SK-MEL-5 (cell line): ENCODE results near the gene PRR36. TPM values are rescaled to one million over a fixed set of nuclear protein-coding genes. Genes with fewer than 3 reads are reported as not detected.
"Not testable (repeated sequence)": the region's sequence is repeated elsewhere in the genome, so short reads cannot be mapped to it uniquely, and the experiment has no call there.

ENCODE experiments used
- DNase-seq: peaks from one replicate; pipeline ENCODE4 v3.0.0-alpha.2; 2016; ENCODE audit warnings: low read depth, low spot score
- in situ Hi-C: cut with HindIII; loops from 2 replicates; pipeline ENCODE4 v1.10.0; 2016; ENCODE audit warnings: low sequenced_read_pairs, high pct_unique_total_duplicates, low pct_unique_long_range_greater_than_20kb
- total RNA-seq: library from RNA; depleted of rRNA; stranded (reverse); fragments of >200 nt; shearing (Covaris generic); gene quantifications from 2 replicates; pipeline ENCODE4 v1.2.3, GENCODE V29; 2014

PRR36 gene
- total RNA-seq, 1 experiment from 2014 or later: not detected

- peak; percentile 87 for DNase-seq
- in situ Hi-C loops: no loop called here
These were observed 5.3 kb downstream of the PRR36 start for GRCh38 chr19:7868671-7869452.

GRCh38 chr19:7868326-7868670 is 5.9 kb downstream of the PRR36 start:
- DNase-seq: no peak
- in situ Hi-C loops: no loop called here

- in situ Hi-C loops: no loop called here
- DNase-seq: no peak
These were observed 6.9 kb downstream of the PRR36 start for GRCh38 chr19:7867092-7867844.

GRCh38 chr19:7866399-7867091 is 7.6 kb downstream of the PRR36 start:
- no peak for DNase-seq
- in situ Hi-C loops: no loop called here

GRCh38 chr19:7865262-7865911 is 8.8 kb downstream of the PRR36 start:
- DNase-seq: no peak
- in situ Hi-C loops: no loop called here

- DNase-seq: no peak
- in situ Hi-C loops: no loop called here
These were observed 9.5 kb downstream of the PRR36 start for GRCh38 chr19:7864690-7865074.

GRCh38 chr19:7863971-7864689 is 10.1 kb downstream of the PRR36 start:
- DNase-seq: no peak
- in situ Hi-C loops: no loop called here

DNA sequence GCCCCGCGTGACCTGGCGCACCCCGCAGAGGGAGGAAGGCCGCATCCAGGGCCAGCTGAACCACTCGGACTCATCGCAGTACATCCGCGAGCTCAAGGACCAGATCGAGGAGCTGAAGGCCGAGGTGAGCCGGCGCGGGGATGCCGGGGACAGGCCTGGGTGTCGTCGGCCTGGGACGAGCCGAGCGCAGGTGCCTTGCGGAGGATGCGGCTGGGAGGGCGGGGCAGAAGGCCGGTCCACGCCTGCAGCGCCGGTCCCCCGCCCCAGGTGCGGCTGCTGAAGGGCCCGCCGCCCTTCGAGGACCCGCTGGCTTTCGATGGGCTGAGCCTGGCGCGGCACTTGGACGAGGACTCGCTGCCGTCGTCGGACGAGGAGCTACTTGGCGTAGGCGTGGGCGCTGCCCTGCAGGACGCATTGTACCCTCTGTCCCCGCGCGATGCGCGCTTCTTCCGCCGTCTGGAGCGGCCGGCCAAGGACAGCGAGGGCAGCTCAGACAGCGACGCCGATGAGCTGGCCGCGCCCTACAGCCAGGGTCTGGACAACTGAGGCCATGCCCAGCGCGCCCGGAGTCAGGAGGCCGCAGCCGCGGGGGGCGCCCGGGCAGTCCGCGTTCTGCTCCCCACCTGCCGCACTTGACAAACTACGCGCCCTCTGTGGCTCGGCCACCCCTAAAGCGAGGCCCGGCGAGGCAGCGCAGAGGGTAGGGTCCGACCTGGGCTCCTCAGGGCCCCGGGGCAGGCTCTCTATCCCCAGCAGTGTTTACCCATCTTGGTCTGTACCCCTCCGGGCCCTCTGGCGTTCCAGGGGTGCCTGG is 10.8 kb downstream of the PRR36 start:
- no peak for DNase-seq
- in situ Hi-C loops: no loop called here

- DNase-seq: no peak
- in situ Hi-C loops: no loop called here
These were observed 11.7 kb downstream of the PRR36 start for GRCh38 chr19:7862413-7862951.

GRCh38 chr19:7861619-7862412 is 12.4 kb downstream of the PRR36 start:
- DNase-seq: no peak
- in situ Hi-C loops: no loop called here

DNA sequence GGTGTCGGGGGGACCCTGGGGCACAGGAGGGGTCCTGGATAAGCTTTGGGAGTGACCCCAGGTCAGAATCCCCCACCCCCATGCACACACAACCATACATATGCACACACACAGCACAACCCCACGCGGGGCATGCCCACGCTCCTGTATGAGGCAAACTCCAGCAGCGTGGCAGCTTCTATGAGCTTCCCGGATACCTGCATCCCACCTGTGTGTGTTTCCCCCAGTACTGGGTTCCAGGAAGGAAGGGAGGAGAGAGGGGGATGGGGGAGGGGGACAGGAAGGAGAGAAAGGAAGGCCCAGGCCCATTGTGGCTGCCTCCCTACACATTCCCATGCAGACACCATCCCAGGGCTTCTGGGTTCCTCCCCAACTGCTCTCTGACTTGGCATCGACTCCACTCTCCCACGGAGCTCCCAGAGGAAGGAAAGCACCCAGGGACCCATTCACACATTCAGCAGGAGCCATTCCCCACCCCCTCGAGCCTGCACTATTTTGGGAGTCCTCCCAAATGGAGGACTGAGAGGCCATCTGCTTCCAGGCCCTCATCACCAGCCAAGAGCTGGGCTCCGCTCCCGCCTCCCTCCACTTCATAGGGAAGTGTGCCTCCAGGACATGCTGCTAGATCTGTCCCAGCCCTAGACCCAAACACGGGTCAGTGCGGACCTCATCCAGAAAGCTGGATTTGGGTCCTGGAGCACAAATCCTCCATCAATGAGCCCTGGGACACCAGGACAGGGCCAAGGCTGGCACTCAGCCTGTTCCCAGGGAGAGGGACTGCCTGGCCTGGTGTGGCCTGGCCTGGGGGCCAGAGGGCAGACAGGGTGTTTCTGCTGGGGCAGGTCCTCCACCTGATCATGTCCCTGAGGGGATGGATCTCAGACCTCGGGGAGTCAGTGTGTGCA is 13.2 kb downstream of the PRR36 start:
- no peak for DNase-seq
- in situ Hi-C loops: no loop called here

- no peak for DNase-seq
- in situ Hi-C loops: no loop called here
These were observed 14.1 kb downstream of the PRR36 start for GRCh38 chr19:7859831-7860713.

GRCh38 chr19:7859087-7859486 is 15.1 kb downstream of the PRR36 start:
- in situ Hi-C loops, DNase-seq: not testable (repeated sequence)

DNA sequence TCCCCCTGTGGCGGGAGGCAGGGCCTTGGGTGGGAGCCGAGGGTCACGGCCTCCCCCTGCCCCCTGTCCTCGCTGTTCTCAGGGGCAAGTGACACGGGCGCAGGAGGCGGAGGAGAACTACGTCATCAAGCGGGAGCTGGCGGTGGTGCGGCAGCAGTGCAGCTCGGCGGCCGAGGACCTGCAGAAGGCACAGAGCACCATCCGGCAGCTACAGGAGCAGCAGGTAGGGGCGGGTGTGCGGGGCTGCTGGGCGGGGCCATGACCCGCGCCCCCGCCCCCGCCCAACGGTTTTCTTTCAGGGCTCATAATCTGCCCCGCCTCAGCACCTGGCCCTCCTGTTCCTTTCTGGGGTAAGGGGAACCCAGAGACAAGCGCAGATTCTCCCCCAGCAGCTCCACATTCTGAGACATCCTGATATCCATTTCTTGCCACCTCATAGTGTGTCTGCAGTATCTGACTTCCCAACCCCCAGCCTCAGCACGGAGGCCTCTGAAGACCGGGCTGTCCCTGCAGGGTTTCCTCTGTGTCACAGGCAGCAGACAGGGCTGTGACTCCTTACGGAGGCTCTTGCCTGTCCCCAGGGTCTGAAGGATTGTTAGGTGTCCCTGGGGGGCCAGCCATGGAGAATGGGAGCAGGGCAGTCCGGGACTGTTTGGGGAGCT is 15.9 kb downstream of the PRR36 start:
- no peak for DNase-seq
- in situ Hi-C loops: no loop called here
